ENCODE measurements around the gene ATOX1.

ATOX1 gene

DNA sequence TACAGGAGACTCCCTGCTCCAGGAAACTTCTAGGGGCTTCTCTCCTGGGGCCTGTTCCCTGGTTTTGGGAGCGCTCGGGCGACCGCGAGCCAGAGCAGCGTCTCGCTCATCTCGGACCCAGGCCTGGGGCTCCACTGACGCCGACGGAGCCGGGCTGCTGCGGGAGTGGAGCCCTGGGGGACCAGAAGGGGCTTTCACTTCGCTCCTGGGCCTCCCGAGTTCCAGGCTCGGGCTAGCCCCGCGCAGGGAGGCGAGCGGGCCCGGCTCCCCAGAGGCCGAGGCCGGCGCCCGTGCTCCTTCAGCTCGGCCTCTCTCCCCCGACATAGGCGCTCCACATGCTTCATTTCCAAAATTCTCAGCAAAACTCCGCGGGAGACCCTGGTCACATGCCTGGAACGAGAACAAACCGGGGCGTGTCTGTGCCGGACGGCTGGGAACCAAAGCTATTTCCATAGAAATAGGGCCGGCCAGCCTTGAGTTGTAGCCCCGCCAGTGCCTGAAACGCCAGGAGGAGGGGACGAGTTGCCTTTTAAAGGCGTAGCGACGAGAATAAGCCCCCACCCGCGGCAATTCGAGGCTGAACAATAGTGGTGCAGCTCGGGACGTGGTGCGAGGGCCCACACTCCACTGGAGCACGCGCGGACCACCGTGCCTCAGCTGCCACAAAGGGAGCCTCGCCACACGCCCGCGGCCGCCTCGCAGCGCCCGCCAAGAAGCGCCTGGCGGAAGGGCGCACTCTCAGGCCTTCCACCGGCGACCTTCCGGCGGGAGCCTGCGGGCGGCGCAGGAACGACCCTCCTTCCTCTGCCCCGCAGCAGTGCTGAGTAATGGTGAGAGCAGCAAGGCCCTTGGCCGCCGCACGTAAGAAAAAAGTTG lies 12.2 kb upstream of the ATOX1 start:
- peak; percentile 13 for FAIRE-seq

DNA sequence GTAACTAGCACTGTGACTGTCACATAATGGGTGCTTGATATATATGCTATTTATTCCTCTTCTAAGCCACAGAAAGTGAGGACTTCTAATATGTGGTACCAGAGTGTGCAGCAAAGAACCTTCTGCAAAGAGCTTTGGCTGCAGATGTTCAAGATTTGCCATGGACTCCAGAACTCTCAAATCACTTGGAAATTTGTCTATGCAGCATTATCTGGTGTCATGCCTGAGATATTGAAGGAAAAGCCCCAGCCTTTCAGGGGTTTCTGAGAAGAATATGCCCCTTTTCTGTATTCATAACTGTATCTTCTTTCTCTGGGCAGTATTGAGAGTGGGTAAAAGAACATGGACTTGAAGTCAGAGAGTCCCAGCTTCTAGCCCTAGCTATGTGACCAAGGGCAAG lies 8.5 kb upstream of the ATOX1 start:
- FAIRE-seq = no peak

DNA sequence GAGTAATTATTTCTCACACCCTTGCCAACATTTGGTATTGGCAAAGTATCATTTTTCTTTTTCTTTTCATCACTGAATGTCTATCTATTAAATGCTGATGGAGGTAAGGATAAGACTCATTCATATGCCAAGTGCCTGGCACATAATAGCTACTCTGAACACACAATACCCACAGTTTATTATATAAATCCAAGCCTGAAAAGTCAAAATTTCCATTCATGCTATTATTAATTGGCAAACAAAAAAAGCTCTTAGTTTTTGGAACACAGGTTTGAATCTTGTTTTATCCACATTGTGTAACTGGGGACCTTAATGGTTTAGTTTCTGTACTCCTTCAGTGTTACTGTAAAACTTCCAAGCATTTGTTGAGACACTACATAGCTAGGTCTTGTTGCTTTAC lies 6.4 kb upstream of the ATOX1 start:
- peak; percentile 53 for FAIRE-seq

DNA sequence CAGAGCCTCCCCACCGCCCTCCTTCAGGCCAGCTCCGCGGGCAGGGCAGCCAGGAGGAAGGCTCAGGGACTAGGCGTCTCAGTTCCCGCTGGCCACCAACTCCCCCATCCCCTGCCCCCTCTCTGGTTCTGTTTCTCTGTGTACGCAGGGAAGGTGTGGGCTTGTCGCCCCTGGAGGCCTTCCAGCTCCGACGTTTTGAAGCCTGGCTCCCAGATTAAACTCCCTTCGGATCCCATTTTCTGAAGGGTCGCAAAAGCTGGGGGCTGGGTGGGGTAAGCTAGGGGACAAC lies 346 bp downstream of the ATOX1 start:
- FAIRE-seq = no peak

DNA sequence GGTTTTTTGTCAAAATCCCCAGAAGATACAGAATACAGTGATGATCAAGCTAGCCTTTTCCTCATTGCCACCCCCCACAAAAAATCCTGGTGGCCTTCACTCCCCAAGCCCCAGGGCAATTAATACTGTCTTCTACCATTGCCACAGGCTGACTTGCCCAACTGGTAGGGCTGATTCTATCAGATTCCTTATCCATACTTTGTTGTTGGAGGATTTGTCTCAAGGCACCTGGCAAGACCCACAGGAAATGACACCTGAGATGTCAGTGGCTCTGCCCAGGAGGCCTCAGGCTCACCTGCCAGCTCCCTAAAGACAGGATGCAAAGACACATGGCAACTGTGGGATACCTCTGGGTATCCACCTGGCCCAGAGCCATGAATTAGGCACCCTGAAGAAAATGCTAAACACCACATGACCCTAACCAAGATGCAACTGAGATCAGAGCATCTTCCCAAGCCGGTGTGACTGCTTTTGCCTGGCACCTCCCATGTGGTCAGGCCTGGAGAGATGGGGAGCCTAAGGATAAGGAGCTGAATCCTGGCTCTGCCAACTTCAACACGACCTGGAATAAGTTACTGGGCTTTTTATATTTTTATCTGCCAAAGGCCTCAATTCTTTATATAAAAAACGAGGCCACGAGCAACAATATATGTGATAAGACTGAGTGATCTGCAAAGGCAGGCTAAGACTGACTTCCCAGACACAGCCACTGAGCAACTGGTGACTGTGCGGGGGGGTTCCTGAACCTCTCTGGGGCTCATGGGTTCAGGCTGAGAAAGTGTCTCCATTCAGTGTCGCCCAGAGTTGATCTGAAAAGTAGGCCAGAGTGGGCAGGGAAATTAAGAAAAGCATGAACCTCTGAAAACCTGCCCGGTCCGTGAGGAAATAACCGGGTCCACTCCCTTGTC lies 944 bp downstream of the ATOX1 start:
- no peak for FAIRE-seq

DNA sequence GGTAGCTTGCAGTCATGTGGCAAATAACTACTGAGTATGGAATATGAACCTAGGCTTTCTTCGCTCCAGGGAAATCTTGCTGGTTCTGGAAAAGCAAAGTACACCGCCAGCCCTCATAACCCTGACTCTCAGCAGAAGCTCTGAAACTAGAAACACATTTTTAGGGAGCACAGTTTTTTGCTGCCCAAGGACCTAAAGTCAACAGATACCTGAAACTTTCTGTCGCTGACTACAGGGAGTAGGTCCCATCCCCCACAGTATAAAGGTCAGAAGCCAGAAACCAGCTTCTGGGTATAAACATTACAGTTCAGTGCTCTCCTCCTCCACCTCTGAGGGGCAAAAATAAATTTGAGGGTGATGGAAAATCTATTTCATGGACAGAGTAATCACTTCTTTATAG lies 3.0 kb downstream of the ATOX1 start:
- no peak for FAIRE-seq

DNA sequence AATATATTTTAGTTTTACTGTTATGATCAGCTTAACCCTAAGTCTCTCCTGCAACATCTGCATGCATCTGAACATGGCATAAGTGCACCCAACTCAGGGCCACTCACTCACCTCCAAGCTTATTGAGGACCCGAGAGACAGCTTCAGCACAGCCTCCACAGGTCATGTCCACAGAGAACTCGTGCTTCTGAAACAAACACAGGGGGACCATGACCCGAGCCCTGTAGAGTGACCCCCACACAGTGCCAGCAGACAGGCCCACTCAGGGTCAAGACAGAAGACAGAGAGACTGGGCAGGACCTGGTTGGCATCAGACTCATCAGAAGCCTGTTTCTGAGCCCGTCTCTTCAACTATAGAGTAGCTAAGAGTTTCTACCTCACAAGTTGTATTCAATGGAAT lies 6.8 kb downstream of the ATOX1 start:
- FAIRE-seq = no peak

DNA sequence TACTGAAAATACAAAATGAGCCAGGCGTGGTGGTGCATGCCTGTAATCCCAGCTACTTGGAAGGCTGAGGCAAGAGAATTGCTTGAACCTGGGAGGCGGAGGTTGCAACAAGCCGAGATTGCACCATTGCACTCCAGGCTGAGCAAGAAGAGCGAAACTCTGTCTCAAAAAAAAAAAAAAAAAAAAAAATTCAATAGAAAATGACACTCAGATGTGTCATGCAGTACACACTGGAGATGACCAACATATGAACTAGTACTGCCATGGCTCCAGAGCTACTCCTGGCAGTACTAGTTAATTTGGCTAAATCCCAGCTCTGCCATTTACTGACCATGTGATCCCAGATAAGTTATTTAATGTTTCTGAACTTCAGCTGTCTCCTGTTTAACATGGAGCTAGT lies 7.3 kb downstream of the ATOX1 start:
- FAIRE-seq = no peak

DNA sequence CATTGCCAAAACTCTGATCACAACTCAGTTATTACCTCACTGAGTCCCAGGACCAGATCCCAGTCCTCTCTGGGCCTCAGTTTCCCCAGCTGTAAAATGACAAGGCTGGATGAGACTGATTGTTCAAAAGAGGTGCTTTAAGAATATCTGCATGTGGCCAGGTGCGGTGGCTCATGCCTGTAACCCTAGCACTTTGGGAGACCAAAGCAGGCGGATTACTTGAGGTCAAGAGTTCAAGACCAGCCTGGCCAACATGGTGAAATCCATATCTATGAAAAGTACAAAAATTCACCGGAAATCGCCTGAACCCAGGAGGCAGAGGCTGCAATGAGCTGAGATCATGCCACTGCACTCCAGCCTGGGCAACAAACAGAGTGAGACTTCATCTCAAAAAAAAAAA lies 8.3 kb downstream of the ATOX1 start:
- no peak for FAIRE-seq

DNA sequence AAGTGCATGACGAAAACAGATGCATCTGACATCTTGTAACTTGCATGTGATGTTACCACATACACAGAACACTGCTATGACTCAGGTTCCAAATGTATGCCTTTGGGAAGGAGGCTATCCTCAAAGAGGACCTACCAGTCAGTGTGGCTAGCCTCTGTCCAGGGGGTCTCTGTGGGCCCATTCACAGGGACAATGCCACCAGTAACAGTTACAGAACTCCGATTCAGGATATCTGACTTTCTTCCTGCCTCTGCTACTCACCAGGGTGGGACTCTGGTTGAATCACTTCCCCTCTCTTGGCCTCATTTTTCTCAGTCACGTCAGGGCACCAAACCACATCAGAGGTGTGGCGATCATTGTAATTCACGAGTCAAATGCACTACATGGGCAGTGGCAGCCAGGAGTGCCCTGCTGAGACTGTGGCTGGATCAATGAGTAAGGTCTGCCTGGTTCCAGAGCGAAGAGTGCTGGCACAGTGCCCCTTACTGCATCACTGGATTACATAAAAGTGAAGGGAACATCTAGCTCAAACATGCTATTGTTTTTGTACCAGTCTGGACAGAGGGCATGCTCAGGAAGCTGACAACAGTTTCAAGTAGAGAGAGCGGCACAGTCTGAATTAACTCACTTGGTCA lies 13.2 kb downstream of the ATOX1 start:
- no peak for FAIRE-seq

DNA sequence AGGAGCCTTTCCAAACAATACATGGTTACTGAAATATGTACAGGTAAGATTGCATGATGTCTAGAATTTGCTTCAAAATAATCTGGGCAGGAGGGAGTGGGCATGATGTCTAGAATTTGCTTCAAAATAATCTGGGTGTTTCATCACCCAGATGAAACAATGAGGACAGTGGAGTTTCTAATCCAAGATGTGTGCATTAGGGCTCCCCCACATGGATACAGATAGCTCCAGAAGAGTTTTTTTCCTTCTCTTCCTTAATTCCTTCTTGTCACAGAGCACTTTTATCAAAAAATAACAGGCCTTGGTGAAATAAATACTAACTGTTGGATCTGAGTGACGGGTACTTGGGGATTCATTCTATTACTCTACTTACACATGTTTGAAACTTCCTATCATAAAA lies 14.9 kb downstream of the ATOX1 start:
- no peak for FAIRE-seq

DNA sequence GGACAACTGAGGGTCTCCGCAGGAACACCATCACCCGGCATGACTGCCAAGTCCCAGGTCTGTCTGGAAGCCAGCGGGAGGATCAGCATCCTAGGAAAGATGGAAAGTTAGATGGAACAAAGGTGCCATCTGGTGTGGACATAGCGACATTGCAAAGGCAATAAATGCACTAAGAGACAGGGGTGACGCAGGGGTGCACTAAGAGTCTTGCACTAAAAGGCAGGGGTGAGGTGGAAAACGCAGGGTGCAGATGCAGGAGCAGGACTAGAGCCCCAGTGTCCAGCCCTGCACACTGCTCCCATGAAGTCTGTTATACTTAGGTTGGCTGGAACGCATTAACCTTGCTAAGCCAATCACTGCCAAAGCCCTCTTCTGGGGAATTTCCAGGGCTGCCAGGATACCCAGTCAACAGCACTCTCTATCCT lies 15.5 kb downstream of the ATOX1 start:
- peak; percentile 81 for FAIRE-seq

DNA sequence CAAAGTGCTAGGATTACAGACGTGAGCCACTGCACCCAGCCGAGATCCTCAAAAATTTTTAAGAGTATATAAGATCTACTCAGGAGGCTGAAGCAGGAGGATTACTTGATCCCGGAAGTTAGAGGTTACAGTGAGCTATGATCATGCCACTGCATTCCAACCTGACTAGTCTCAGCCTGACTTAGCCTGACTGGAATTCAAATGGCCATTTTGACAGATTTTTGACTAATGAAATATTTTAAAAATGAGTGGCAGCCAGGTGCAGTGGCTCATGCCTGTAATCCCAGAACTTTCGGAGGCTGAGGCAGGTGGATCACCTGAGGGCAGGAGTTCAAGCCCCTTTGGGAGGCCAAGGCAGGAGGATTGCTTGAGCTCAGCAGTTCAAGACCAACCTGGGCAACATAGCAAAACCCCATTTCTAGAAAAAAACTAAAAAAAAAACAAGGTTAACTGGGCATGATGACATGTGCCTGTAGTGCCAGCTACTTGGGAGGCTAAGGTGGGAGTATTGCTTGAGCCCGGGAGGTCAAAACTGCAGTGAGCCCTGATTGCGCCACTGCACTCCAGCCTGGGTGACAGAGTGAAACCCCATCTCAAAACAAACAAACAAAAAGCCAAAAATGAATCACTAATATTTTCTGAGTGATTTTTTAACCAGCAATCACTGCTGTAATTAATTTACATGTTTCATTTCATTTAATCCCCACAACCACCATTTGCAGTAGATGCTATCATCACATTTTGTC lies 16.6 kb downstream of the ATOX1 start:
- FAIRE-seq = no peak

DNA sequence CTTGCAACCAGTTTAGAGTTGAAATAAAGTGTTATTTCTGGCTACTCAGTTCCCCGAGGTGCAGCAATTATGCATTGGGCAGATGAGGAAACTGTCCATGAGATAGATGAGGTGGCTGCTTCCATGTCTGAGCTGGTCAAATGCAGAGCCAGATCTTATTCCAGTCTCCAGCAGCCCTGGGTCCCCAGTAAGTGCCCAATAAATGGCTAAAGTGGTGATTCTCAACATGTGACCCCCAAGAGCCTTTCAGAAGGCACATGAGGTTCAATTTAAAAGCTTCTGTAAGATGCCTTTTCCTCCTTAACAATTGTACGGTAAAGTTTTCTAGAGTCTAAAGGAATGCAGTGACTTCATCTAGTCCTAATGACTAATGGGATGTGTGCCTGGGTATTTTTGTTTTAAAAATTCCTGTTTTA lies 17.5 kb downstream of the ATOX1 start:
- peak; percentile 89 for FAIRE-seq

DNA sequence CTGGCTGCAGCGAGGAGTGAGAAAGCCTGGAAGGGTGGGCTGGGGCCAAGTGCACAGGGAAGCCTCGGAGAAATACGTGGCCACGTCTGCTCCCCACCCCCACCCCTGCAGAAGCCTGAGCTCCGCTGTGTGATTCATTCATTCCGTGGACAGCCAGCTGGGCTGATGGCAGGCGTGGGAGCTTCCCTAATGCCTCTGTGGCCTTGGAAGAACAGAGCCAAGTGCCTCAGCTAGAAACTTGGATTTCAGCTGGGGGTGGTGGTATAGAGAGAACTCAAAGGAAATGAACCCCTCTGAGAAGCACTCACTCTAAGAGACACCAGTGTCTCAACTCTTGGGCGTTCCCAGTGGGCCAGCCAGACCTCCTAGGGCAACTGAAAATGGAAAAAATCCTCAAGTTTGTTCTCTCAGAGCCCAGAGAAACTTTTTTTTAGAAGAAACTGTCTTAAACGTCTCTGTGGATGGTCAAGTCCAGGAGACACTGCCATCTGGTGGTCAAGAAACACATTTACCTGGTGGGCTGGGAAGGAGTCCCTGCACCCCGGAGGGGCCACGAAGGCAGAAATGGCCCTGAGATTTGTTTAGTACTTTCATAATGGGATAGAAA lies 18.0 kb downstream of the ATOX1 start:
- peak; percentile 83 for FAIRE-seq

DNA sequence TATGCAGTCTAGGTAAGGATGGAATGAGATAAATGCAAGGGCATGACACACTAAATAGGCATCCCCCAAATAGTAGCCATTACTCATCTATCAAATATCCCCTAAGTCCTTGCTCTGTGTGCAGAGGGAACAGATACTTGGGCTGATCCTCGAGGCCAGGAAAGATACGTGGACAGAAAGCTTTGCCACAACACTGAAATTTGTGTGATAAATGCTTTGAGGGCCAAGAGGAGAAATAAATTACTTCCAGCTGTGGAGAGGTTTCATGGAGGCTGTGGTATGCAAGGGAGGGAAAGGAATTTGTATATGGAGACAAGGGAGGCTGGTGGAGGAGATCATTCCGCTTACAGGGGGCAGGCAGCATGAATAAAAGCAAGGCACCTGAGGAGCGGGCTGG lies 18.5 kb downstream of the ATOX1 start:
- FAIRE-seq = no peak

DNA sequence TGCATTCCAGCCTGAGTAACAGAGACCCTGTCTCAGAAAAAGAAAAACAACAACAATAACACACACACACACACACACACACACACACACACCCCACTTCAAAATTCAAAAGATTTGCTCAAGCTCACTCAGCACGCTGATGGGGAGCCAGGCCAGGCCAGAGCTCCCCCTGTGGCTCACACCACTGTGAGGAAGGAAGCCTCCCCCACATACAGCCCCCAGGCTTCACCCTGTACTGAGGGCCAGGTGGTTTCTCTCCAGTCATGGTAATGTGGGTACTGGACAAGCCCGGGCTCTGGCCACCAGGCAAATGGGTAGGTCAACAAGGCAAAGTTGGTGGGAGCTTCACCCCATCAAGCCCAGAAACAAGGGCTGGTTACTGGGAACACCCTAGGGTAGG lies 19.0 kb downstream of the ATOX1 start:
- FAIRE-seq = no peak

DNA sequence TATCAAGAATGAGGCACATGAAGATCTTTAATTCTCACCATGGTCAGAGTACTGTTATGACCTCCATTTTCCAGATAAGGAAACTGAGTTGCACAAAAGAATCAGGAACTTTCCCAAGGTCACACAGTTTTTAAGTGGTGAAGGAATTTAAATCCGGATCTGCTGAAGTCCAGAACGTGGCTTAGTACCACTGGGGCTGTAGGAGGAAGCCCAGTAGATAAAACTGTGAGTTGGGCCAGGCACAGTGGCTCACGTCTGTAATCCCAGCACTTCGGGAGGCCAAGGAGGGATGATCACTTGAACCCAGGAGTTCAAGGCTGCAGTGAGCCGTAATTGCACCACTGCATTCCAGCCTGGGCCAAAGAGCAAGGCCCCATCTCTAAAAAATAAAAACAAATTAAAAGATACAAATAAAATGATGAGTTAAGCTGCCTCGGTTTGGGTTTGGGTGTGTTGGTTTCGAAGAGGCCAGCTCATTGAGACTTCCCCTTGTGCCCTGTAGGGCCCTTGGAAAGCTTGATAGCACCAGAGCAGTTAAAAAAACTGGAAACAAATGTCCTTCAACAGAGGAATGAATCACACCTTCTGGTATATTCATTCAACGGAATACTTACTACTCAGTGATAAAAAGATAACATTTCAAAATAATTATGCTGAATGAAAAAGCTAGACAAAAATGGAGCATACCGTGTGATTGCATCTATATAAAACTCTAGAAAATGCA lies 20.1 kb downstream of the ATOX1 start:
- no peak for FAIRE-seq

DNA sequence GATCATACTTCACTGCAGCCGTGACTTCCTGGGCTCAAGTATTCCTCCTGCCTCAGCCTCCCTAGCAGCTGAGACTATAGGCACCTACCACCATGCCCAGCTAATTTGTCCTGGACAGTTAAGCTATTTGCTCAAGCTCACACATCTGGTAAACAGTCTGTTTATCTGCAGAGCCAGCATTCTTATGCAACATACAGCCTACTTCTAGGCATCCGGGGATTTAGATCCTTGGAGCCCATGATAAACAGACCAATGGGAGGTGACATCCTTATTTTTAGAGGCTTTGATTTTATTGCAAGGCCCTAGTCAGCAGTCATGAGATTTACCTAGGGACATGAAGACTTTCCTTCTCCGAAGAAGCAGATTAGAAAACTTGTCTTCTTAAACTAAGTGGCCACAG lies 21.0 kb downstream of the ATOX1 start:
- FAIRE-seq = no peak

DNA sequence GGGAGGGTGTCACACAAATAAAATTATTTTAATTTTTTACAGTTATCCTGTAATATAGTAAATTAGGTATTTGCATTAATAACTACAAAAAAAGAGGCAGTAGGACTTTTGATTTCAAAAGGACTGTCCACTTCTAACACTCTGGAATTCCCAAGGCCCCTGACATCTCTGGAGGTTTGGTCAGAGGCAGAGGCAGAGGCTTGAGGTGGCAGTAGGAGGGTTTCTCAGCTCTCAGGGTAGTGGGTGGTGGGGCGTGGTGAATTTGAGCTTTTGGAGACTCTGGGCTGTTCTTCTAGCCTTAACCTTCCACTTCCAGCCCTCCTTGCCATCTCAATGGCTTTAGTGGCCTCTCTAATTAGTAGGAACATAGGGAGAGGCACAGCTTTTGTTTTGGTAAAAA lies 22.8 kb downstream of the ATOX1 start:
- FAIRE-seq = no peak

DNA sequence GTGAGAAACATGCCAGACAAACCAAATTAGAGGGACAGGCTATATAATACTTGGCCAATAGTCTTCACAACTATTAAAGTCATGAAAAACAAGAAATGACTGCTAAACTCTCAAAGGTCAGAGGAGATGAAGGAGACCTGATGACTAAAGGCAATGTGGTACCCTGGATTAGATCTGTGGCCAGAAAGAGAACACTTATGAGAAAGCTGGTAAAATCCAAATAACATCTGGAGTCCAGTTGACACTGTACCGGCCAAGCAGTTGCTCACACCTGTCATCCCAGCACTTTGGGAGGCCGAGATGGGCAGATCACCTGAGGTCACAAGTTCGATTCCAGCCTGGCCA lies 24.4 kb downstream of the ATOX1 start:
- no peak for FAIRE-seq
